ENCODE results near the gene GNAI3.
"Not testable (repeated sequence)": the region's sequence is repeated elsewhere in the genome, so short reads cannot be mapped to it uniquely, and the experiment has no call there.

The GNAI3 gene

DNA sequence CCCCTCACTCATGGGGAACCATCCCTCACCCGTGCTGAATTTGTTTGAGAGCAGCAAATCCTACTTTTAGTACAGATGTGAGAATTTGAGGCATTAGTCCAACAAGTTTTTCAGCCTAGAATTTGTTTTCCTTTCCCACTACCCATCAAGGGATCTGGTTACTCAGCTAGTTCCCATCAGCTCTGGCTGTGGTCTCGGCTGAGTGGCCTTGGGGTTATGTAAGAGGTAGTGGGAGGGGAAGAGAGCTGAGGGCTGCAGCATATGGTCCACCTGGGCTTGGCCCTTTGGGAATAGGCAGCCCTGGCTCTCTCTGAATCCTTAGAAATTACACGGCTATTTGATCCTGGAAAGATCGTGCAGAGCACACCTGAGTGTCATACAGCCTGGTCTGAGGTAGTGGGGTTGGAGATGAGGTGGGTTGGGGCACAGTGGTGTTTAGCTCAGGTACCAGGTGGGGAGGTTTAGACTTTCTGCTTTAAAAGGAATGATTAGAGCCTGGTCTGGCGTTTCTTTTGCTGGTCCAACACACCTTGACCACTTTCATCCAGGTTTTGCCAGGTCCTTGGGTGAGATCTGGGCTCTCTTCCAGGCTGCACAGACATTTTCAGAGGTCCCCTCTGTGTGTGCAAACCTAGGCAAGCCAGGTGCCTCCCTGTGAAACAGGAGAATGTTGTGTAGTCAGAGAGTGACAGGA is 111.7 kb downstream of the GNAI3 start:
- no peak for DNase-seq (ENCODE audit: low read depth, low spot score)

DNA sequence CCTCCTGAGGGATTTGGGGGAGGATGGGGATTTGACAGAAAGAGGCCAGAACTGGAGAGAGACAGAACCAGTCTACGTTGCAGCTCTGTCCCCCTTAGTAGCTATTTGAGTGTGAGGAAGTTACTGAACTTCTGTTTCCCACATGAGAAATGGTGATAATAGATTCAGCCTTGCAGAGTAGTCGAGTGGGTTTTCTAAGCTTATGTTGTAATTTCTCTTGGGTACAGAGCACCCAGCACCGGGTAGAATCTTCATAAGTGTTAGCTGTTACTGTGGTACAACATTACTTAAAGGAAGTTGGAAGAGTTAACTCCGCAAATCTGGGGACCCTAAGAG is 112.2 kb downstream of the GNAI3 start:
- not testable (repeated sequence) for DNase-seq (ENCODE audit: low read depth, low spot score)

DNA sequence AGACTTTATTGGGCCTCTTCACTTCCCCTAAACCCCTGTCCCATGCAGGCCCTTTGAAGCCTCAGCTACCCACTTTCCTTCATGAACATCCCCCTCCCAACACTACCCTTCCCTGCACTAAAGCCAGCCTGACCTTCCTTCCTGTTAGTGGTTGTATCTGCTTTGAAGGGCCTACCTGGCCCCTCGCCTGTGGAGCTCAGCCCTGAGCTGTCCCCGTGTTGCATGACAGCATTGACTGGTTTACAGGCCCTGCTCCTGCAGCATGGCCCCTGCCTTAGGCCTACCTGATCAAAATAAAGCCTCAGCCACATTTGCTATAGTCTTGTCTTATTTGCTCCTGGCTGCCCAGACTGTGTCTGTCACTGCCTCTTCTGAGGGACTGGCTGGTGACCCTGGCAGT is 113.0 kb downstream of the GNAI3 start:
- DNase-seq (ENCODE audit: low read depth, low spot score): no peak

DNA sequence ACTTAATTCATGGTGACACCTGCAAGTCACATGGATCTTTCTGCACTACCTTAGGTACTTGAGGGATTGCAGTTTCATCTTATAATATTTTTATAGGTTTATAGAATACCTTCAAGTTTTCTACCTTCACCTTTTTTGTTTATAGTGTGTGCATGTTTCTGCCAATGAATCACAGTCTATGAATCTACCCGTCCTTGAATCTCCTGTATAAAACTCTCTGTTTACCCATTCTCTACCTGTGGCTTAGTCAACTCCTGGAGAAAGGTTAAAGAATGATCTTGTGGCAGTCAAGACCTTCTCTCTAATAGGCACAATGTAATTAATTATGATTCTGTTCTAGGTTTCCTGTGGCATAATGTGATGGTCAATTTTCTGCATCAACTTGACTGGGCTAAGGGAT is 116.3 kb downstream of the GNAI3 start:
- no peak for DNase-seq (ENCODE audit: low read depth, low spot score)

DNA sequence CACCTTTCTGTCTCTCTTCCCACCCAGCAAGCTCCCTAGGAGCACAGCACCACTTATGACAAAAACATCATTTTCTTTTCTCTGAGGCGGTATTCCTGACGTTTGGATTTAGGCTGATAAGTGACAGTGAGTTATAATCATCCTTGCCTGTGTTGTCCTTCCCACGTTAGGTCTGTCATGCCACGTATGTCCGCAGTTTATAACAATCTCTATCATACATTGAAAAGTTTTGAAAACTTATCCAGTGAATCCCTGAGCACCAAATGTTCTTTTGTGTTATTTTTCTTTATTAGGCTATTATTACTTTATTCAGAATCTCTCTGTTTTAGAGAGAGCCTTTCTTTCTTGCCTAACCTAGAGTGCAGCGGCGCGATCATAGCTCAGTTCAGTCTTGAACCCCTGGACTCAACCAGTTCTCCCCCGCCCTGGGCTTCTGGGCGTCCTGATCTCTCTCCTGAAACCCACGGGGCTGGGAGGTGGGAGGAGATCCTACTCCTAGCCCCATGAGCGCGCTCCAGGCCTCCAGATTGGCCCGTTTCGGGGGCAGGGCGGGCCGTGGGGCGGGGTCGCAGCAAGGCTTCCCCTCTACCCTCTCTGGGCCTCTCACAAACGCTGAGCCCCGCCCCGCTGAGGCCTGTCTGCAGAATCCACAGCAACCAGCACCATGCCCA is 119.2 kb downstream of the GNAI3 start, which contains the start of gene GSTM2:
Gene GSTM2, plus strand, starts transcription at position 606 of the 671 bp plus-strand sequence. Its CDS starts 59 bp downstream, at position 665.
- peak; percentile 69 for DNase-seq (ENCODE audit: low read depth, low spot score)

Data from iPS DF 19.7 (cell line).